Left lung (tissue), 10 donors: ENCODE results near the gene HIVEP2. TPM values are rescaled to one million over a fixed set of nuclear protein-coding genes. Genes with fewer than 3 reads are reported as not detected.

Source experiments
- ATAC-seq: fragments of 200-7000 bp; cut with Tn5 transposase; one replicate; pipeline ENCODE4 v1.9.1; 2020; ENCODE audit warnings: moderate library complexity
- DNase-seq, 4 donors: peaks; one replicate each; pipeline ENCODE4 v3.0.0-alpha.2; 2013 to 2020
- H3K27ac ChIP-seq, 2 donors: fragments of 200-600 bp; sonication (generic) in 1 of 2; one replicate each; pipeline versions ENCODE4 v1.5.0 to v1.8.0; 2020 to 2021
- H3K27me3 ChIP-seq, 2 donors: fragments of 200-600 bp; sonication (generic) in 1 of 2; one replicate each; pipeline versions ENCODE4 v1.5.0 to v1.8.0; 2020 to 2021
- H3K36me3 ChIP-seq, 2 donors: fragments of 200-600 bp; sonication (generic) in 1 of 2; one replicate each; pipeline versions ENCODE4 v1.5.0 to v1.8.0; 2020 to 2021
- H3K4me1 ChIP-seq, 2 donors: fragments of 200-600 bp; one replicate each; pipeline ENCODE4 v1.8.0; 2021
- H3K4me3 ChIP-seq, 2 donors: fragments of 200-600 bp; sonication (generic) in 1 of 2; one replicate each; pipeline versions ENCODE4 v1.5.0 to v1.8.0; 2020 to 2021; ENCODE audit warnings: mild to moderate bottlenecking in 1 of 2
- H3K9me3 ChIP-seq, 2 donors: fragments of 200-600 bp; sonication (generic) in 1 of 2; one replicate each; pipeline versions ENCODE4 v1.5.0 to v1.8.0; 2020 to 2021
- intact Hi-C, 2 donors: fragments of 100-400 bp; cut with DNase I; formaldehyde crosslinking; loops; one replicate each; pipeline versions ENCODE4 v1.11.2 to v1.14.2; 2022
- polyA plus RNA-seq, 6 donors: library from polyadenylated mRNA; unstranded; fragments of 120-200 nt; gene quantifications; one replicate each; pipeline ENCODE4 v1.2.1, GENCODE V29; 2013; ENCODE audit not compliant: insufficient read length in 6 of 6
- total RNA-seq, 2 donors: library from RNA; stranded (reverse); fragmentation: NEBNext Ultra II Directional; extraction: Animal tissue kit (Norgen Biotek cat#: 25700); gene quantifications; one replicate each; pipeline ENCODE4 v1.2.1, GENCODE V29; 2021
- TF ChIP-seq, protein P1 (sequence below), 2 donors: fragments of 200-600 bp; sonication (generic) in 1 of 2; IDR thresholded peaks; one replicate each; pipeline versions ENCODE4 v1.5.0 to v1.8.0; 2021; ENCODE audit warnings: antibody characterized with exemption in 2 of 2
- donor health status: DM: no; HTN: yes; CAD: no.
- donor health status: DM: no; HTN: no; CAD: no.

Gene HIVEP2
- total and polyA plus RNA-seq, 8 donors: 11.5 to 16.6 (median 13.1) TPM

DNA sequence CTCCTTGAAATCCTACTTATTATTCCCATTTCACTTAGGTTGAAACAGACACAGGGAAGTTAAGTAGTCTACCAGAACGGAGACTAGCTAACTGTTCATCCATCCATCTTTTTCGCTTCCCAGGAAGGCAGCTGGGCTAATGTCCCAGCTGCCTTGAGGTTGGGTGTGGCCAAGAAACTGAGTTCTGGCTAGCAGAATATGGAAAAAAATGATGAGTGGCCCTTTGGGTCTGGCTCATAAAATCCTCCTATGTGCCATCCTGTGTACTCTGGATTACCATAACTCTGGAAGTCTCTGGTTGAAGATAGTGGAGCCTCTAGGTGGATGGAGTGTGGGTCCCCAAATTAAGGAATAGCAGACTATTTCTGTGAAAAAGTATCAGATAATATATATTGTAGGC is 206.2 kb downstream of the HIVEP2 start:
- intact Hi-C loops: no loop called here
- H3K9me3 ChIP-seq: no peaks in the 10 kb centered on the region
- H3K4me1 ChIP-seq: no peaks in the 10 kb centered on the region
- H3K4me3 ChIP-seq: no peak overlapping the region
- no peaks in the 10 kb centered on the region for H3K36me3 ChIP-seq
- no peak for DNase-seq
- no peak overlapping the region for H3K27ac ChIP-seq
- TF ChIP-seq, protein P1, sequence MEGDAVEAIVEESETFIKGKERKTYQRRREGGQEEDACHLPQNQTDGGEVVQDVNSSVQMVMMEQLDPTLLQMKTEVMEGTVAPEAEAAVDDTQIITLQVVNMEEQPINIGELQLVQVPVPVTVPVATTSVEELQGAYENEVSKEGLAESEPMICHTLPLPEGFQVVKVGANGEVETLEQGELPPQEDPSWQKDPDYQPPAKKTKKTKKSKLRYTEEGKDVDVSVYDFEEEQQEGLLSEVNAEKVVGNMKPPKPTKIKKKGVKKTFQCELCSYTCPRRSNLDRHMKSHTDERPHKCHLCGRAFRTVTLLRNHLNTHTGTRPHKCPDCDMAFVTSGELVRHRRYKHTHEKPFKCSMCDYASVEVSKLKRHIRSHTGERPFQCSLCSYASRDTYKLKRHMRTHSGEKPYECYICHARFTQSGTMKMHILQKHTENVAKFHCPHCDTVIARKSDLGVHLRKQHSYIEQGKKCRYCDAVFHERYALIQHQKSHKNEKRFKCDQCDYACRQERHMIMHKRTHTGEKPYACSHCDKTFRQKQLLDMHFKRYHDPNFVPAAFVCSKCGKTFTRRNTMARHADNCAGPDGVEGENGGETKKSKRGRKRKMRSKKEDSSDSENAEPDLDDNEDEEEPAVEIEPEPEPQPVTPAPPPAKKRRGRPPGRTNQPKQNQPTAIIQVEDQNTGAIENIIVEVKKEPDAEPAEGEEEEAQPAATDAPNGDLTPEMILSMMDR (IDR thresholded peaks at IDR 0.05): no peak
- no peak for ATAC-seq
- H3K27me3 ChIP-seq: no peaks in the 10 kb centered on the region

DNA sequence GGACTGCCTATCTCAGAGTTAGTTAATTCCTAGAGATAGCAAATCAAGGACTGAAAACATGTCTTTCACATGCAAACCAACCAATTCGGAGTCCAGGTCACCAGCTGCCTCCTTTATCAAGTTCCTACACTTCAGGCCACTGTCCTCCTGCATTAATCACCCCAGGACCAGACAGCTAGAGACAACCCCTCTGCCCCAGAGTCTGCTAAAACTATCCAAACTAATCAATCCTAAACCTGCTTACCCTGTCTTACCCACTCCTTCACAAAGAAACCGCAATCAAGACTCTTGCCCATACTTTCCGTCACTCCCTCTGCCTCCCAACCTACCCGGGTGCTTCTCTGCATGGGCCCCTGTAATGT is 207.0 kb downstream of the HIVEP2 start:
- TF ChIP-seq, protein P1 (IDR thresholded peaks at IDR 0.05): no peak
- H3K27me3 ChIP-seq: no peaks in the 10 kb centered on the region
- ATAC-seq (no peak), DNase-seq (no peak)
- no peaks in the 10 kb centered on the region for H3K9me3 ChIP-seq
- H3K27ac ChIP-seq: no peak overlapping the region
- intact Hi-C loops: no loop called here
- H3K36me3 ChIP-seq: no peaks in the 10 kb centered on the region
- H3K4me3 ChIP-seq: no peak overlapping the region
- H3K4me1 ChIP-seq: no peaks in the 10 kb centered on the region

DNA sequence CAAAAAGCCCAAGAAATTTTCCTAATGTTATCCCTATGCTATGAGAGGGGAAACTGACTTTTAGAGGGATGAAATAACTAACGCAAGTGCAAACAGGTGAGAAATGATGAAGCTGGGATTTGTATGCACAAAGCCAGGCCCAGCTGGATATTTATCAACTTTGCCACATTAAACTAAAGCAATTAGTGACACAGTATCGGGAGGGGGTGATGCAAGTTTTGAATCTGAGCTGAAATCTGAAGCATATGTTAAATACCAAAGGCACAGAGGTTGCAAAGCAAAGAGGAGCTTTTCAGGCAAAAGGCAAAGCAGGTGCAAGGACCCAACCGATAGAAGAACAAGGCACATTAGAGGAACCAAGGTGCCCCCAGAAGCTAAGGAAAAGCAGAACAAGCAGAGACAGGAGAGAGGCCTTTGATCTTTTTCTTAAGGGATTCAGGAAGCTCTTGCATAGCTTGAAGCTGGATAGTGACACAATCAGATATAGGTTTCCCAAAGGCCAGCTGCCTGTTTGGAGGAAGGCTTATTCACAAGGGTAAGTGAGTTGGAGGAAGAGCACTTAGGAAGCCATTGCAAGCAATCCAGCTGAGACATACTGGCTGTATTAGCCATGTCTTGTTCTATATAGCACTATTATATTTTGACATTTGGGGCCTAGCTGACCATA is 207.5 kb downstream of the HIVEP2 start:
- intact Hi-C loops: no loop called here
- ATAC-seq: no peak
- DNase-seq: no peak
- no peaks in the 10 kb centered on the region for H3K4me1 ChIP-seq
- no peak overlapping the region for H3K4me3 ChIP-seq
- TF ChIP-seq, protein P1 (IDR thresholded peaks at IDR 0.05): no peak
- H3K27ac ChIP-seq: no peak overlapping the region
- no peaks in the 10 kb centered on the region for H3K27me3 ChIP-seq
- no peaks in the 10 kb centered on the region for H3K36me3 ChIP-seq
- no peaks in the 10 kb centered on the region for H3K9me3 ChIP-seq

DNA sequence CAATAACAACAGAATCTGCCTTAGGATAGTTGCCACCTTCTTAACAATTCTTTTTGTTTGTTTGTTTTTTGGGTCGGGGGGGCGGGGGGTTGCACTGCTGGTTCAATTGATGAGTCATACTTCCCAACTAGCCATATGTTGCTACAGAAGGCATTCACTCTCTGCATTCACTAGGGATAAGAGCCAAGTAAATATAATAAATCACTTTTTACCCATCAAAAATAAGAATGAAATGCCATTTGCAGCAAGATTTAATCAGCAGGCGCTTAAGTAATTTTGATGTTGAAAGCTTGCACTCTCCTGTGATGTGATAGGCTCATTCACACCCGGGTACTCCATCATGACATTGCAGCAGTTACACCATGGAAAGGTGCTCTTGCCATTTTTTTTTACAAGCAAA is 209.8 kb downstream of the HIVEP2 start:
- TF ChIP-seq, protein P1 (IDR thresholded peaks at IDR 0.05): no peak
- no peak overlapping the region for H3K27ac ChIP-seq
- intact Hi-C loops: no loop called here
- H3K27me3 ChIP-seq: no peaks in the 10 kb centered on the region
- no peak overlapping the region for H3K4me3 ChIP-seq
- DNase-seq (no peak), ATAC-seq (no peak)
- no peaks in the 10 kb centered on the region for H3K4me1 ChIP-seq
- no peaks in the 10 kb centered on the region for H3K9me3 ChIP-seq
- H3K36me3 ChIP-seq: no peaks in the 10 kb centered on the region

DNA sequence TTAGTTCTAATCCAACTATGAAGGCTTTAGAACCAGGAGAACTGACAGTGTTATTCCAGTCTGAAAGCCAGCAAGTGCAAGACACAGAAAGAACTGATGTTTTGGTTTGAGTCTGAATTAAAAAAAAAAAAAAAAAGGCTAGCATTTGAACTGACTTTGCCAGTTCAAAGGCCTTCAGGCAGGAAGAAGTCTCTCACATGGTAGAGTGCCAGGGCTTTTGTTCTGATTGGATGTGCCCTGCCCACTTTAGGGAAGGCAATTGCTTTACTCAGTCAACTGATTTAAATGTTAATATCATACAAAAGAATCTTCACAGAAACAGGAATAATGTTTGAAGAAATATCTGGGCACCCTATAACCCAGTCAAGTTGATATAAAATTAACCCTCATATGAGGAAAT is 212.2 kb downstream of the HIVEP2 start:
- H3K4me1 ChIP-seq: peaks cover 3 to 16% of the 10 kb centered on the region in 2 donors
- TF ChIP-seq, protein P1 (IDR thresholded peaks at IDR 0.05): no peak
- H3K9me3 ChIP-seq: no peaks in the 10 kb centered on the region
- H3K27me3 ChIP-seq: no peaks in the 10 kb centered on the region
- DNase-seq: no peak
- intact Hi-C loops: no loop called here
- H3K4me3 ChIP-seq: no peak overlapping the region
- H3K36me3 ChIP-seq: no peaks in the 10 kb centered on the region
- no peak overlapping the region for H3K27ac ChIP-seq
- no peak for ATAC-seq
